ENCODE measurements around the gene GGT5.
"Not testable (repeated sequence)": the region's sequence is repeated elsewhere in the genome, so short reads cannot be mapped to it uniquely, and the experiment has no call there.

The GGT5 gene

DNA sequence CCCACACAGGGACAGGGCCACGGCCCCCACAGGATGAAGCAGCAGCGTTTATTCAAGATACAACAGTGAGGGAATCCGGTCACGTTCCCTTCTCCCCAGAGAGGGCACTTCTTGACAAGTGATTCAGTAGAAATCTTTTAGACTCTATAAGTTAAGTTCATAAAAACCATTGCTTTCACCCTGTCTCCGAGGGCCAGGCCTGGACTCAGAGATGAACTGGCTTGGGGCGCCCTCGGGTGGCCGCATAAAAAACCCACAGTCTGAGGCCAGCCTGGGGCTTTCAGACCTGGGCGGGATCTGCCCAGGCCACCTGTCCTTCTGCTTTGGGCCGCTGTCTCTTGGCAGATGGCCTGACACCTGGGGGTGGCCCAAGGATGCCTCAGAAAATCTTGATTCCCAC lies 14.6 kb upstream of the GGT5 start:
- peak; percentile 44 for DNase-seq

DNA sequence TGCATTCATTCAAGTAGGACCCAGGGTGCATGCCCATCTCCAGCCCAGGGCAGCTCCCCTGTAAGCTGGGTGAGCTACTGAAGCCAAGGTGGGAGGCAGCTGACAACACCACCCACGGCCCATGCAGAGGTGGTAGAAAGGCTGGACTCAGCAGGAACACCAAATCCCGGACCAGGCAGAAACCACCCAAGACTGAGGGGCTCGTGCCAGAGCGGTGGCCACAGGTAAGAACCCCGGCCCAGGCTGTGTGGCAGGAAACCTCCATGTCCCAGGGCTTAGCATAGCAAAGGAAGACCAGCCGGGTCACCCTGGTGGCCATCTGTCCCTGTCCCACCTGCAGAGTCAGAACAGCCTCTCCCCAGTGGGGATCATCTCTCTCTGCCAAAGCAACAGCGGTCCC lies 11.9 kb upstream of the GGT5 start:
- DNase-seq: not testable (repeated sequence)

DNA sequence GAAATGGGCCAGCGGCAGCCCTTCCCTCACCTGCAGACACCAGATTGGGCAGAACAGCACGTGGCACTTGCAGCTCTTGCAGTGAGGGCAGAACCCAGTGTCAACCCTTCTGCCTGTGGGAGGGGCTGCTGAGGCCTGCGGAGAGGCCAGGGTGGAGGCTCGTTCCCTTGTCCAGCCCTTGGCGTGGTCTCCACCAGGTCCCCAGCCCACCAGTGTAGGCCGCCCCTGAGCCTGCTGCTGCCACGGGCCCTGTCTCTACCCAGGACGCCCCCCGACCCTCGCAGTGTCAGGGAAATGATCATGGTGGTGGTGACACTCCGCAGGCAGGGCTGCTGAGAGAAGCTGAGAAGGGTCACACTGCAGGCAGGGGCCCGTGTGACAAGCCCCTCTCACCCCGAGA lies 11.3 kb upstream of the GGT5 start:
- not testable (repeated sequence) for DNase-seq

DNA sequence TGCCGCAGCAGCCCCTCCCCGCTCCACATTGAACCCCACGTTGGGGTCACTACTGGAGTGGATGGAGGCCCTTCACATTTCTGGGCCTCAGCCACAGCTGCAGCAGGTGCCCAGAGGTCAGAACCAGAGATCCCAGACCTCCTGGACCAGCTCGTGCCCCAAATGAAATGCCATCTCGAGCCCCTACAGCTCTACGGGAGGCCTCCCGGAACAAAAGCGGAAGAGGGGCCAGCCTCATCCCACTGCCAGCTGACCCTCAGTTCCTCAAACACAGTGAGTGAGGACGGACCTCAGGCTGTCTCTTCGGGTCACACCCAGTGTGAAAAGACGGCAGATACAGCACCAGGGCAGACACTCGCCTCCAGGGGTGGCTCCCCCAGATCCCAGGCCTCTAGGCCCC lies 8.2 kb upstream of the GGT5 start:
- not testable (repeated sequence) for DNase-seq

DNA sequence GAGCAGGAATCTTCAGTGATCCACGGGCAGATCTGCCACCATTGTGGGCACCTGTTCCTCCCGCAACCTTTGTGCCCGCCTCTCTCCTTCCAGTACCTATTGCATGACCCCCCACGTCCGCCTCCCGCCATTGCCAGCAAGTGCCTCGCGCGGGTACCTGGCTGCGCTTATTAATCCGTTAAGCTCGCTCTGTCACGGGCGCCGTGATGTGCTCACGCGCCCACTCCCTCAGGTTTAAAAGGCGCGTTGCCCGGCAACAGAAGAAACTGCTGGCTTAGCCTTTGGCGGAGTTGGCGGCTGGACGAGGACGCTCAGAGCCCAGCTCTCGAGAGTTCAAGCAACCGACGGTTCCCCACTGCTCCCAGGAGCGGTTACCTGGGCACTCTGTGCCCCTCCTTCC lies 6.4 kb upstream of the GGT5 start:
- not testable (repeated sequence) for DNase-seq

DNA sequence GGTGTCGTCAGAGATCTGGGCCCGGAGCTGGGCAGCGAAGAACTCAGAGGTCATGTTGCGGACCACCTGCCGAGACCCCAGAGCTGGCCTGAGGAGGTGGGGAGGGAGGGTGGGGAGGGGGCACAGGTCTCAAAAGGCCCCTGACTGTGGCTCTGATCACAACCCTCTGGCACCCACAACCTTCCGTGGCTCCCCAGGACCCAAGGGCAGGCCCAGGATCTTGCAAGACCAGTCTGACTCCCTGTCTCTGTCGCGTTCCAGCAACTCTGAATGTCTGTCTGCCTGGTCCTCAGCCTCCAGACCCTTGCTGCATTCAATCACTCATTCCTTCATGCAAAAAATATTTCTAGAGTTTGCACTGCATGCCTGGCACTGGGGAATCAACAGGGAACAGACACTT lies 4.5 kb upstream of the GGT5 start:
- DNase-seq: not testable (repeated sequence)

DNA sequence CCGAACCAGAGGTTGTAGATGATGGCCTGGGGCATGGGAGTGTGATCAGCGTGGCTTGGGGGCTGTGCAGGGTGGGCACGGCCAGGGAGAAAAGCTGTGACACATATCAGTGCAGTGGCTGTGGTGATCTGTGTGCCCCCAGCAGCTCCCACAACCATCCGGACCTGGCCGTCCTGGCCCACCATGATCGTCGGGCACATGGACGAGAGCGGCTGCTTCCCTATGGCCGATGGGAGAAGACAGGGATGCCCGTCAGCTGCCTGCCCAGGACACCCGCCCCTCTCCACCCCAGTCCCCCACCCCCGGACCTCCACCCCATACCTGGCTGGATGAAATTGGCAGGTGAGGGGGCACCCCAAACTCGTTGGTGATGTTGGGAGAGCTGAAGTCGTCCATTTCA lies 3.7 kb upstream of the GGT5 start:
- not testable (repeated sequence) for DNase-seq

DNA sequence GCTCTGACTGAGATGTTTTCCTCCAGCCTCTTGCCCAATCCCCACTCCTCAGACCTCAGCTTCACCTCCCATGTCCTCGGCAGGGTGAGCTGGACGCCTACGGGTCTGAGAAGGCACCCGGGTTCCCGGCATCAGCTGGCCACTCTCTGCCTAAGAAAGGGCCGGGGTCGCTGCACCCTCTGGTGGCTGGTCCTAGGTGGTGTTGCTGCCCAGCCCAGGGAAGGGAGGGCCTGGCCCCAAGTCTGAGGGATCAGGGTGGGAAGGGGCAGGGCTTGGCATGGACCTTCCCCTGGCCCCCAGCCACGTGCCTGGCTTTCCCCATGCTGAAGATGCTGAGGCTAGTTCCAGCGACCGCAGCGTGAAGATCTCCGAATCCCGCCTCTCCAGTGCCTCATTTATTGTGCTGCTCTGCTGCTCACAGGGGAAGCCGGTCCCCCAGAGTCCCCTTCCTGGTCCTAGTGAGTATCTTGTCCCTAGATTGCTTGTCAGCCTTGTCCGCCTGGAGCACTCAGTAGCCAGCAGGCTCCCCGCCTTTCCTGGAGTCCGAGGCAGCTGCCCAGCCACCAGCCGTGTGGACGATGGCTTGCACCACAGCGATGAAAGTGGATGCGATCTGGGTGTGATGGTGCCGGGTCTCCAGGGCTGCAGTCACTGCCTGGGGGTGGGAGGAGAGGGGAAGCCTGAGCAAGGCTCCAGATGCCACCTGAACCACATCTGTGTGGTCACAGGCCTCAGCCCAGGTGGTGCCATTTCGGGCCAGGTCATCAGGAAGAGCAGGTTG lies 2.9 kb upstream of the GGT5 start:
- DNase-seq: no peak

DNA sequence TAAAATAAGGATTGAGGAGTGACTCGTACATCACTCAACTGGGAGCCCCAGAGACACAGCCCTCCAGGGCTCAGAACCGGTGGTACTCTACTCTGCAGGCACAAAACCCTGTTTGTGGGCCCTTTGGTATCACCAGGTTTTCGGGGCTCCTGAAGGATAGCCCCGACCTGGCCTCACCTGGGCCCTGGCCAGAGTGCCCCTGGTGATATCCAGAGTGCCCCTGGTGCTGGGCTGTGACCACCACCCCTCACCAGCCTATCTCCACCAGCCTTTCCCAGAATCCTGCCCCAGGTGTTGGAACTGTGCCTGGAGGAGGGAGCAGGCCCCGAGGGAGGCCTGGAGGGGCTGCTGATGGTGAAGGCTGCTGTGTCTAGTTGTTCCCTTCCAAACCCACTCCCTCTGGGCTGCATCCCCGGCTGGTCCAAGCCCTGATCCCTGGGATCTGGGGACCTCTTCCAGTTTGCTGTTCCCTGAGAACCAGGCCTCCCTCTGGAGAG lies 2.2 kb upstream of the GGT5 start:
- no peak for DNase-seq

DNA sequence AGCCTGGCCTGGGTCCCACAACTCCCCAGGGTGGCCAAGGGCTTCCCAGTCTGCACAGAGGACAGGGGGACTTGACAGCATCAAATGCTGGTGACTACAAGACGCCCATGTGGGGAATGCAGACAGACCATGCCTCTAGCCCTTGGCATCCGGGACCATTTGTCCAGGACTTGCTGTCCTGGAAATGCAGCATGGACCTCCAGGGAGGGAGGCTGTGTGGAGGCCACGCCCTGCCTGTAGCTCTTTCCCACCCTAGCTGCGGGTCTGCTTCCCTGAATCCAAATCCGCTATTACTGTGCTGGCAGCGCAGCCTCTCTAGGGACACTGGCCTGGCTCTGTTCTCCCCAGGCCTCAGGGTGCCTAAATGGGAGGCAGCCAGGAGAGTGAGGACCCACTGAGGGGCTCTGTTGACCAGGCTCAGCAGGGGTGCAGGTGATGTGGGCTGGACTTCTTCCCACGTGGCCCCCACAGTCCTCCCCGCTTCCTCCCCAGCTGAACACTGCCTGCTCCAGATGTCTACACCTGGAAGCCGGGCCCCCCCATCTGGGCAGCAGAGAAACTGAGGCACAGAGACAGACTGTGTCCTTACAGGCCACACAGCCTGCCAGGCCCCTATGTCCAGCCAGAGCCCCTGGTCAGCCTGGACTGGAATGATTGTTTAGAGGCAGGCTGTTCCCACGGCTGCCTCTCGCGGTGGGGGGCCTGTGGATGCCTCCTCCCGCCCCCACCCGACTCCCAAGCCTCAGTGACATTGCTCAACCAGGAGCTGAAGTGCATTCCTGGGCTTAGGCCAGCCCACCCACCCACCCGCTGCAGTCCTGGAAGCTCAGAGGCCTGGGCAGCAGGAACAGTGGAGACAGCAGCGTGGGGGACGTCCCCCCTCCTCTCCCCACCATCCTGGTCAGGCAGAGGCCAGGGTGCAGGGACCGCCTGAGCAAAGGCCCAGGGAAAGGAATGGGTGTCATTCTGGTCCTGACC lies 991 bp upstream of the GGT5 start:
- not testable (repeated sequence) for DNase-seq

DNA sequence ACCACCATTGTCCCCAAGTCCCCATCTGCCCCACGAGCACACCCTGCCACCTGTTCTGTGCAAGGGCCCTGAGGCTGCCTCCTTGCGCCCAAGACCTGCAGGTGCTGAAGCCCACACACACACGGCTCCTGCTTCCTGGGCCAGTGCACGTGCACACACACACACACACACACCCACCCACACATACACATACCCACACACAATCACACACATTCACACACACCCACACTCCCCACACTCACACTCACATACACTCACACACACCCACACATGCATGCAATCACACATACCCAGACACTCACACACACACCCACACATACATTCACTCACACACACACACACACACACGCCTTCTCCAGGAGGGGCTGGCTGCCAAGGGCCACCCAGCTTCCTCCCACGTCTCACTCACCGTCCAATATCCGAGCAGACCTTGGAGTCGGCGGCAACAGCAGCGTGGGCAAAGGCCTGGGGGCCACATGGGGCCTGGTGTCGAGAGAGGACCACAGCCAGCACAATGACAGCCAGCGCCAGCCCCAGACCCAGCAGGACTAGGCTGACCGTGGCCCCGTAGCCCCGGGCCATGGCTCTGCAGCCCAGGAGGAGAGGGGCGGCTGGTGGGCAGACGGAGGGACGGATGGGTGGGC lies 616 bp downstream of the GGT5 start:
- DNase-seq: no peak

DNA sequence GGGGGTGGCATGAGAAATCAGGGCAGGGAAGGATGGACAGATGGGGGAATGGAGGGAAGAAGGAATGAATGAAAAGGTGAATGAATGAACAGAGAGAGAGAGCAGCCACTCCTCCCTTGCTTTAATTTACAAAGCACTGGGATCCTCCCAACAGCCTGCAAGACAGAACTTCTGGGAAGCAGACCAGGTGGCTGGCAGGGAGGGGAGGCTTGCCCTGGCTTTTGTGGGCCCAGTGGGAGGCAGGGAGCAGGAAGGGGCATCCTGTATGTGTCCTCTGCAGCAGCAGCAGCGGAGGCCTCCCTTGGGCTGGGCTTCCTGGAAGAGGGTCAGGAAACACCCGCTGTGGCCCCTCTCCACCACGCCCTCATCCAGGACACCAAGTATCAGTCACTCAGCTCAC lies 1.5 kb downstream of the GGT5 start:
- not testable (repeated sequence) for DNase-seq

DNA sequence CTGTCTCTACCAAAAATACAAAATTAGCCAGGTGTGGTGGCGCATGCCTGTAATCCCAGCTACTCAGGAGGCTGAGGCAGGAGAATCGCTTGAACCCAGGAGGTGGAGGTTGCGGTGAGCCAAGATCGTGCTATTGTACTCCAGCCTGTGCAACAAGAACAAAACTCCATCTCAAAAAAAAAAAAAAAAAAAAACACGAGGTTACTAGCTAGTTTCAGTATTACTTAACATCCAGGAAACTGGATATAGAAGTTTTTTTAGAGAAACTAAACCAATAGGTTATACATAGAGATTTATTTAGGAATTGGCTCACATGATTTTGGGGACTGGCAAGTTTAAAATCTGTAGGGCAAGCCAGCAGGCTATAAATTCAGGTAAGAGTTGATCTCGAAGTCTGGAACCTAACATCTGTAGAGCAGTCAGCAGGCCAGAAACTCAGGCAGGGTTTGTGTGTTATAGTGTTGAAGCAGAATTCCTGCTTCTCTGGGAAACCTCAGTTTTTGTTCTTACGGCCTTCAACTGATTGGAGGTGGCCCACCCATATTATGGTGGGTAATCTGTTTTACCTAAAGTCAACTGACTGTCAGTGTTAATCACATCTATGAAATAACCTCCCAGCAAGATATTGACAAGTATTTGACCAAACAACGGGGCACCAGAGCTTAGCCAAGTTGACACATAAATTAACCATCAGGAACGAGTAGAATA lies 3.7 kb downstream of the GGT5 start:
- DNase-seq: not testable (repeated sequence)

DNA sequence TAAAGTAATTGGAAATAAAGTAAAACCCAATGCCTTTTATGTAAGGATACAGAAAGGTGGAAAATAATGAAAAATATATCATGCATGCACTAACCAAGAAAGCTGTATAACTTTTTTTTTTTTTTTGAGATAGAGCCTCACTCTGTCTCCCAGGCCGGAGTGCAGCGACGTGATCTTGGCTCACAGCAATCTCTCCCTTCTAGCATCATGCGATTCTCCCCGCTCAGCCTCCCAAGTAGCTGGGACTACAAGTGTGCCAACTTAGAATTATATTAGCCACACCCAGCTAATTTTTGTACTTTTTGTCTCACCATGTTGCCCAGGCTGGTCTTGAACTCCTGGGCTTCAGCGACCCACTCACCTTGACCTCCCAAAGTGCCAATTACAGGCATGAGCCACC lies 4.5 kb downstream of the GGT5 start:
- no peak for DNase-seq

DNA sequence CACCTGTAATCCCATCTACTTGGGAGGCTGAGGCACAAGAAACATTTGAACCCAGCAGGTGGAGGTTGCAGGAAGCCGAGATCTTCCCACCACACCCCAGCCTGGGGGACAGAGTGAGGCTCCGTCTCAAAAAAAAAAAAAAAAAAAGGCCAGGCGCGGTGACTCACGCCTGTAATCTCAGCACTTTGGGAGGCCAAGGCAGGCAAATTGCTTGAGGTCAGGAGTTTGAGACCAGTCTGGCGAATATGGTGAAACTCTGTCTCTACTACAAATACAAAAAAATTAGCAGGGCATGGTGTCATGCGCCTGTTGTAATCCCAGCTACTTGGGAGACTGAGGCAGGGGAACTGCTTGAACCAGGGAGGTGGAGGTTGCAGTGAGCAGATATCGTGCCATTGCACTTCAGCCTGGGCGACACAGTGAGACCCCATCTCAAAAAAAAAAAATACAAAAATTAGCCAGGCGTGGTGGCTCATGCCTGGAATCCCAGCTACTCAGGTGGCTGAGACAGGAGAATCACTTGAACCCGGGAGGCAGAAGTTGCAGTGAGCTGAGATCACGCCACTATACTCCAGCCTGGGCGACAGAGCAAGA lies 6.7 kb downstream of the GGT5 start:
- DNase-seq: not testable (repeated sequence)

DNA sequence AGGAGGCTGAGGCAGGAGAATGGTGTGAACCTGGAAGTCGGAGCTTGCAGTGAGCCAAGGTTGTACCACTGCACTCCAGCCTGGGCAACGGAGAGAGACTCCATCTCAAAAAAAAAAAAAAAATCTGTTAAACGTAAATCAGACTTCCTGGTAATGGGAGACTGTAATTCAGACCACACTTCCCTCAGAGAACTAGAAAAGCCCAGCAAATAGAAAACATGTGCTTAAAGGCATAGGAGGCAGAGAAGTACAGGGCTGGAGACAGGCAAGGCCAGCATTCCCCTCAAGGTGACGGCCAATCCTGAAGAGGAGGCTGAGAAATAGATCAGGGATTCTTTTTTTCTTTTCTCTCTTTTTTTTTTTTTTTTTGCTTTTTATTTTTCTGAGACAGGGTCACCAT lies 8.2 kb downstream of the GGT5 start:
- DNase-seq: no peak

DNA sequence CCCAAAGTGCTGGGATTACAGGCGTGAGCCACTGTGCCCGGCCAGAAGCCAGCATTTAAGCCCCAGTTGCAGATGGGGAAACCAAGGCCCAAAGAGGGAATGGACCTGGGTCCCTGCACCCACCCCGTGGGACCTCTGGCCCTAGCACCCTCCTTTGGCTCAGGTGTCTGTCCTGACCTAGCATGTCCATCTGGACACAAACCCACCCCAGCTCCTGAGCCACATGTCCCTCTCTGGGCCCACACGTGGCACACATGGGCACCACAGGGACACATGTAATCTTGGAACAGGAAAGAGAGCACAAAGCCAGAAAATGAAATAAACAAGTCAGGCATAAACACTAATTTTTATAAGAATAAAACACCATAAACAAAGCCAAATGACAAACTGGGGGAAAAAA lies 9.6 kb downstream of the GGT5 start:
- no peak for DNase-seq

DNA sequence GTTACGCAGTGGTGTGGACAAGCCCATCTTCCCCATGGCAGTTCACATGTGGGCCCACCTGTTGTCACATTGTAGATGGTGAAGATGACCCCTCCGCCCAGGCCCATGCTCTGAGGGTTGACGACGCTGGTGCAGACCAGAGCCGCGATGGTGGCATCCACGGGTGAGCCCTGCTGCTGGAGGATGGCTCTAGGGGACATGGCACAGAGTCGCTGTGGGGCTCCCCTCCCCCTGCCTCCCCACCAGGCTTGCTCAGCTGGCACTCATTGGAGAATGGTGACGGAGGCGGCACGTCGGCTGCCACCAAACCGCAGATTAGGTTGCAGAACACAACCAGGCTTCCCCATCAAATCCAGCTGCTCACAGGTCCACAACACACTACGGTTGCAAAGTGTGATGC lies 11.1 kb downstream of the GGT5 start:
- no peak for DNase-seq

DNA sequence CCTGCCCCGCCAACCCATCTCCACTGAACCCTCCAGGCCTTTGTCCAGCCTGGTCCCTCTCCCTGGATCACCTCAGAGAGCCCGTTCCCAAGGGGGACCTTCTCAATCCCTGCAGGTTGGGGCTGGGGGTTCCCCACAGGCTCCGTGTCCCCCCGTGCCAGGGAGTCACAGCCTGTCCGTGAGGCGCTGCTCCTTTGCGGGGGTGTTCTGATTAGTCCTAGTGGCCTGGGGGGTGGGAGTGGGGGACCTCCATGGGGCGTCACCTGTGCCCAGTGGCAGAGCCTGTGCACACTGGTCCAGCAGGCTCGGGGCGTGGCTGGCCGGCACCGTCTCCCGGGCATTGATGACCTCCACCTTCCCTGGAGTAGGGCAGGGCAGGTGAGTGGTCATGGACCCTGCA lies 11.6 kb downstream of the GGT5 start:
- DNase-seq: no peak

DNA sequence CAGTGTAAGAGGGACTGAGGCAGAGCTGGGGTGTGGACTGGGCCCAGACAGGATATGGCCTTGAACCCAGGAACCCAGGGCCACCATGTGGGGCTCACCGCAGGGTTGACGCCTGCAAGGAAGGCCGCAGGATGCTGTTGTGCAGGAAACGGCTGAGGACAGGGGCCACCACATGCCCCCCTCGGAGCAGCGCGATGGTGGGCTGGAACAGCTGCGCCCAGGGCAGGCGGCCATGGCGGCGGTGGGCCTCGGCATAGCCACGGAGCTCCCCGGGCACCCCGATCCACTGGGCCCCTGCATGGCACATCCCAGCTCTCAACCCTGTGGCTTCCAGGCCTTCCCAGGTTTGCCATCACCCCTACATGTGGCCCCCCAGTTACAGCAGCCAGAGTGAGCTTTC lies 12.2 kb downstream of the GGT5 start:
- DNase-seq: no peak

DNA sequence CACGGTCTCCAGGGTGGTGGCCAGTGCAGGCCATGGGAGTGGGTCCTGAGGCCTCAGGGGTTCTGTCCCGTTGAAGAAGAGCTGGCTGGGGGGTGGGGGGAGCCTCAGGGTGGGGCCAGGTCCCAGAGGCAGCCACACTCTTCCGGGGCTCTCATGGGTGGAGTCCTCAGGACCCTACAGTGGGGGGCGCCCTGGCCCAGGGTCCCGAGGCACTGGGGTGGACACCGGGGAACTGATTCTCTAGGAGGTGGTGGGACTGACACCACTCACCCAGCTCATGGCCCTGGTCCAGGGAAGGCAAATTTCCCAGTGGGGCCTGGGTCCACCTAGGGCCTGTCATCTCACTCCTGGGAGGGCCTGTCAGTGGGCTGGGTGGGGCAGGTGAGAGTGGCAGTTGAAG lies 12.8 kb downstream of the GGT5 start:
- no peak for DNase-seq

DNA sequence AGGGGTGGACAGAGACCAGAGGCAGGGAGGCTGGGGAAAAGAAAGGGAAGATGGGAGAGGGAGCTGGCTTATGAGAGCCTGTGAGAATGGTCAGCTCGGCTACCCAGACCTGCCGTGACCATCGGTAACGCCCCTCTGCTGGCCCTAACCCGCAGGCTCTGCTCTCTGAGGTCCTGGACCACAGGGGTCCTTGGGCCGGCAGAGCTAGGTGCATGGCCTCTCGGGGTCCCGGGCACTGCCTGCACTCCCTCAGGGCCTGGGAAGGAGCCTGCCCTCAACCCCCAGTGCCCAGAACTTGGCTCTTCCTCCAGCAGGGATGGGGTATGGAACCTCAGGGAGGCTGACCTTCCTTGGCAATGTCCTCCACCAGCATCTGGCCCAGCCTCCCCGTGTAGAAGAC lies 13.2 kb downstream of the GGT5 start:
- no peak for DNase-seq
